Lung (tissue), 12 donors: Measurements from ENCODE around the gene WDFY1. TPM values are rescaled to one million over a fixed set of nuclear protein-coding genes. Genes with fewer than 3 reads are reported as not detected.

Source experiments
- ATAC-seq: fragments of 200-7000 bp; cut with Tn5 transposase; one replicate; pipeline ENCODE4 v1.9.1; 2020; ENCODE audit warnings: moderate number of reproducible peaks; ENCODE audit not compliant: insufficient read depth, low FRiP score
- DNase-seq, 3 donors: peaks; one replicate each; pipeline ENCODE4 v3.0.0-alpha.2; 2013 to 2017
- H3K27ac ChIP-seq, 2 donors: one replicate each; pipeline ENCODE4 v1.5.1; 2013; ENCODE audit warnings: mild to moderate bottlenecking in 2 of 2, moderate library complexity in 2 of 2, control low read depth in 1 of 2, inconsistent platforms in 1 of 2, low read depth in 1 of 2, low read length in 1 of 2
- H3K27me3 ChIP-seq, 3 donors: one replicate each; pipeline ENCODE4 v1.5.1; 2013; ENCODE audit warnings: low read length in 2 of 3; ENCODE audit not compliant: control insufficient read depth in 3 of 3, insufficient read depth in 3 of 3
- H3K36me3 ChIP-seq, 4 donors: one replicate each; pipeline ENCODE4 v1.5.1; 2013; ENCODE audit warnings: low read length in 4 of 4, mild to moderate bottlenecking in 1 of 4, moderate library complexity in 1 of 4; ENCODE audit not compliant: control insufficient read depth in 4 of 4, insufficient read depth in 4 of 4
- H3K4me1 ChIP-seq, 5 donors: one replicate each; pipeline ENCODE4 v1.5.1; 2013; ENCODE audit warnings: low read length in 5 of 5, mild to moderate bottlenecking in 2 of 5, moderate library complexity in 1 of 5; ENCODE audit not compliant: control insufficient read depth in 5 of 5, insufficient read depth in 5 of 5
- H3K4me3 ChIP-seq: one replicate; pipeline ENCODE4 v1.5.1; 2013; ENCODE audit warnings: mild to moderate bottlenecking, control low read depth, moderate library complexity
- H3K9ac ChIP-seq, 2 donors: one replicate each; pipeline ENCODE4 v1.5.1; 2013; ENCODE audit warnings: low read length in 2 of 2, control low read depth in 1 of 2; ENCODE audit not compliant: insufficient read depth in 1 of 2
- H3K9me3 ChIP-seq, 4 donors: one replicate each; pipeline ENCODE4 v1.5.1; 2013; ENCODE audit warnings: low read length in 3 of 4, mild to moderate bottlenecking in 1 of 4, moderate library complexity in 1 of 4; ENCODE audit not compliant: control insufficient read depth in 4 of 4, insufficient read depth in 3 of 4
- CTCF ChIP-seq: IDR thresholded peaks from 2 replicates; pipeline ENCODE4 v1.5.1; 2012; ENCODE audit warnings: mild to moderate bottlenecking; ENCODE audit errors: control extremely low read depth, extremely low read depth
- WGBS, 2 donors: extraction: QIAGEN DNeasy Blood & Tissue Kit; methylation state at CpG; one replicate each; pipeline ENCODE4 v1.1.7; 2013; 5-methylcytosine and 5-hydroxymethylcytosine counted together
- polyA plus RNA-seq, 2 donors: library from polyadenylated mRNA; stranded (reverse); fragments of 200-250 nt; gene quantifications; one replicate each; pipeline ENCODE4 v1.2.1, GENCODE V29; 2013
- total RNA-seq, 2 donors: library from RNA; depleted of rRNA in 1 of 2; stranded (reverse); fragments of >200 nt in 1 of 2; gene quantifications; one replicate each; pipeline ENCODE4 v1.2.1, GENCODE V29; 2014 to 2021
- donor health status: control.
- donor health status: control.
- donor health status: Bipolar disorder and iron deficiency.
- donor health status: healthy.
- donor health status: DM: yes; HTN: yes; CAD: no.

WDFY1 gene
- total and polyA plus RNA-seq, 4 donors, result 14.5 to 90.9 (median 30.8) TPM

GRCh38 chr2:223980803-223981202, 35.7 kb upstream of the WDFY1 start:
- DNase-seq (no peak), ATAC-seq (no peak)
- no peak for TF ChIP-seq CTCF
- Histone ChIP-seq H3K27ac (no peak overlapping the region), H3K4me3 (no peak overlapping the region), H3K9ac (no peak overlapping the region), H3K9me3 (no peaks in the 10 kb centered on the region), H3K4me1 (no peaks in the 10 kb centered on the region), H3K36me3 (peaks cover 0 to 12% (median 5%) of the 10 kb centered on the region in 4 donors), H3K27me3 (no peaks in the 10 kb centered on the region)
- 93 to 96% methylated on average over 4 of the region's 4 CpGs for WGBS, 2 donors

- Histone ChIP-seq H3K36me3 (peaks cover 0 to 12% (median 4%) of the 10 kb centered on the region in 4 donors), H3K4me3 (no peak overlapping the region), H3K4me1 (no peaks in the 10 kb centered on the region), H3K9me3 (no peaks in the 10 kb centered on the region), H3K9ac (no peak overlapping the region), H3K27ac (no peak overlapping the region), H3K27me3 (no peaks in the 10 kb centered on the region)
- no peak for TF ChIP-seq CTCF
- DNase-seq (no peak), ATAC-seq (no peak)
- 81 to 94% methylated on average over 1 of the region's 1 CpG for WGBS, 2 donors
Measured at GRCh38 chr2:223980397-223980735, 35.2 kb upstream of the WDFY1 start.

- Histone ChIP-seq H3K4me1 (no peaks in the 10 kb centered on the region), H3K27ac (no peak overlapping the region), H3K9ac (no peak overlapping the region), H3K4me3 (no peak overlapping the region), H3K36me3 (peaks cover 0 to 12% (median 4%) of the 10 kb centered on the region in 4 donors), H3K27me3 (no peaks in the 10 kb centered on the region), H3K9me3 (no peaks in the 10 kb centered on the region)
- 40 to 77% methylated on average over 2 of the region's 2 CpGs for WGBS, 2 donors
- DNase-seq (no peak), ATAC-seq (no peak)
- TF ChIP-seq CTCF, result no peak
Measured at GRCh38 chr2:223979730-223980396, 34.7 kb upstream of the WDFY1 start.

- WGBS, 2 donors, result 59 to 84% methylated on average over 4 of the region's 4 CpGs
- ATAC-seq, result no peak
- no peak for TF ChIP-seq CTCF
Measured at GRCh38 chr2:223978451-223978850, 33.3 kb upstream of the WDFY1 start.

More at GRCh38 chr2:223978451-223978850, 33.3 kb upstream of the WDFY1 start:
- Histone ChIP-seq H3K4me3 (no peak overlapping the region), H3K4me1 (no peaks in the 10 kb centered on the region), H3K36me3 (peaks cover 0 to 7% (median 2%) of the 10 kb centered on the region in 4 donors), H3K27me3 (no peaks in the 10 kb centered on the region), H3K9ac (no peak overlapping the region), H3K9me3 (no peaks in the 10 kb centered on the region), H3K27ac (no peak overlapping the region)
- DNase-seq, result no peak
